GM12878 (cell line): ENCODE measurements around the gene GPALPP1. TPM values are rescaled to one million over a fixed set of nuclear protein-coding genes. Genes with fewer than 3 reads are reported as not detected.

Experiments
- ATAC-seq: fragments of 200-7000 bp; cut with Tn5 transposase; 3 replicates; pipeline ENCODE4 v1.9.1; 2020; ENCODE audit warnings: mild to moderate bottlenecking, moderate library complexity
- BruUV-seq: library from RNA; stranded (reverse); fragments of 400-500 nt; replicated peaks from 2 replicates; lab custom pipeline; 2021; lab: Mats Ljungman, UMichigan
- CTCF ChIA-PET: fragments of 300-600 bp; sonication (Branson Sonifier 250); formaldehyde crosslinking; extraction: SDS; loops from one replicate; lab custom pipeline; 2021; ENCODE audit warnings: inconsistent platforms; lab: Yijun Ruan, JAX
- POLR2A ChIA-PET: fragments of 350-600 bp; formaldehyde crosslinking; extraction: SDS; loops from one replicate; lab custom pipeline; 2021; ENCODE audit warnings: inconsistent platforms; lab: Charles Lee
- RAD21 ChIA-PET: fragments of 300-600 bp; sonication (Branson Sonifier 250); formaldehyde crosslinking; loops from one replicate; lab custom pipeline; 2023; ENCODE audit warnings: antibody characterized with exemption; ENCODE audit not compliant: unreplicated experiment; lab: Charles Lee
- SMC1A ChIA-PET: fragments of 300-600 bp; sonication (Branson Sonifier 250); formaldehyde crosslinking; loops from one replicate; lab custom pipeline; 2023; ENCODE audit not compliant: unreplicated experiment, uncharacterized antibody; lab: Charles Lee
- DNase-seq: peaks from one replicate; pipeline ENCODE4 v3.0.0-alpha.2; 2011; ENCODE audit warnings: low read depth, low spot score
- FAIRE-seq: peaks from 3 replicates; lab custom pipeline; 2011; peaks lifted over from hg19 to GRCh38; lab: Jason Lieb, UNC
- H2AFZ ChIP-seq: 2 replicates; pipeline ENCODE4 v1.6.0; 2011; ENCODE audit warnings: low read depth, low read length, control low read depth; ENCODE audit not compliant: control insufficient read depth
- H3K27ac ChIP-seq: 2 replicates; pipeline ENCODE4 v1.5.1; 2011; ENCODE audit warnings: control low read depth; ENCODE audit not compliant: control insufficient read depth, insufficient read depth
- H3K27me3 ChIP-seq, 2 experiments: replicated peaks in 1 of 2; 2 replicates each; pipeline versions ENCODE4 v1.6.0 to v1.6.1; 2011; ENCODE audit warnings: low read length in 1 of 2; ENCODE audit not compliant: control insufficient read depth in 2 of 2, insufficient read depth in 2 of 2
- H3K36me3 ChIP-seq, 2 experiments: 2 replicates each; pipeline ENCODE4 v1.5.1; 2011; ENCODE audit warnings: low read length in 1 of 2; ENCODE audit not compliant: control insufficient read depth in 2 of 2, insufficient read depth in 2 of 2
- H3K4me1 ChIP-seq: 2 replicates; pipeline ENCODE4 v1.6.1; 2011; ENCODE audit warnings: mild to moderate bottlenecking, low read length, moderate library complexity, mixed read lengths; ENCODE audit not compliant: control insufficient read depth, insufficient read depth
- H3K4me2 ChIP-seq: 2 replicates; pipeline ENCODE4 v1.6.0; 2011; ENCODE audit warnings: control low read depth; ENCODE audit not compliant: control insufficient read depth, insufficient read depth
- H3K4me3 ChIP-seq: fragments of 200-600 bp; sonication (generic); 2 replicates; pipeline ENCODE4 v1.5.1; 2016
- H3K79me2 ChIP-seq: 2 replicates; pipeline ENCODE4 v1.6.0; 2011; ENCODE audit warnings: low read length; ENCODE audit not compliant: control insufficient read depth, insufficient read depth
- H3K9ac ChIP-seq: 2 replicates; pipeline ENCODE4 v1.8.0; 2011; ENCODE audit warnings: low read length, control low read depth, mixed read lengths; ENCODE audit not compliant: control insufficient read depth, insufficient read depth
- H3K9me3 ChIP-seq: replicated peaks from 3 replicates; pipeline ENCODE4 v1.5.1; 2011; ENCODE audit warnings: mild to moderate bottlenecking, low read length; ENCODE audit not compliant: control insufficient read depth, insufficient read depth
- H4K20me1 ChIP-seq: 2 replicates; pipeline ENCODE4 v1.6.0; 2011; ENCODE audit not compliant: control insufficient read depth, insufficient read depth
- BRCA1 ChIP-seq: IDR thresholded peaks from 2 replicates; pipeline ENCODE4 v1.6.1; 2011; ENCODE audit warnings: low read depth, low read length, improper control_type of control experiment
- CEBPB ChIP-seq, 2 experiments: fragments of 150-350 bp in 1 of 2; IDR thresholded peaks; 2 replicates each; pipeline ENCODE4 v1.6.1; 2012 to 2014; ENCODE audit warnings: low read depth in 2 of 2, low read length in 2 of 2, borderline replicate concordance in 1 of 2, inconsistent platforms in 1 of 2
- CHD2 ChIP-seq: IDR thresholded peaks from 2 replicates; pipeline ENCODE4 v1.6.1; 2011; ENCODE audit warnings: low read depth, low read length, improper control_type of control experiment, borderline replicate concordance
- IKZF2 ChIP-seq, 2 experiments: fragments of 450-650 bp; IDR thresholded peaks; 2 replicates each; pipeline ENCODE4 v1.6.1; 2017; ENCODE audit warnings: mild to moderate bottlenecking in 2 of 2, moderate library complexity in 2 of 2
- IRF3 ChIP-seq: fragments of 450-650 bp; IDR thresholded peaks from 2 replicates; pipeline ENCODE4 v1.6.1; 2014; ENCODE audit warnings: mild to moderate bottlenecking
- RCOR1 ChIP-seq: conservative IDR thresholded peaks from 2 replicates; pipeline ENCODE4 v1.6.1; 2012; ENCODE audit warnings: low read depth, low read length, improper control_type of control experiment
- SIN3A ChIP-seq: IDR thresholded peaks from 2 replicates; pipeline ENCODE4 v1.6.1; 2012; ENCODE audit warnings: low read depth, low read length, improper control_type of control experiment
- ZBTB4 ChIP-seq: fragments of 450-650 bp; formaldehyde crosslinking; IDR thresholded peaks from 2 replicates; pipeline ENCODE4 v1.4.0; 2022; ENCODE audit warnings: mild to moderate bottlenecking, moderate library complexity
- WGBS: methylation state at CpG from one replicate; pipeline ENCODE4 v1.1.6; 2016; ENCODE audit warnings: low lambda C conversion rate; ENCODE audit not compliant: insufficient replicate concordance, insufficient coverage; ENCODE audit errors: missing lambda C conversion rate; 5-methylcytosine and 5-hydroxymethylcytosine counted together
- in situ Hi-C: fragments of 300-500 bp; cut with MboI; formaldehyde crosslinking; loops from 9 replicates; pipeline ENCODE4 v1.14.3; 2018; ENCODE audit warnings: mixed read lengths
- intact Hi-C: fragments of 100-400 bp; cut with micrococcal nuclease; formaldehyde crosslinking; loops from one replicate; pipeline ENCODE4 v1.14.2; 2022; ENCODE audit not compliant: unreplicated experiment
- polyA plus RNA-seq, 11 experiments: library from polyadenylated mRNA; depleted of rRNA in 4 of 11; unstranded in 6 of 11; stranded (reverse) in 5 of 11; fragments of >200 nt; fragmentation: Nextera tagmentation in 4 of 11; fragmentation: Illumina TruSeq in 1 of 11; extraction: Ambion mirVana in 4 of 11; extraction: Trizol in 1 of 11; gene quantifications; 1 replicate in 1 of 11; 2 replicates in 10 of 11; pipeline versions ENCODE4 v1.2.1 to v1.2.3, GENCODE V29; 2011 to 2016; ENCODE audit warnings: inconsistent platforms in 2 of 11, missing spikeins in 2 of 11, low read depth in 1 of 11
- total RNA-seq, 4 experiments: library from RNA; depleted of rRNA in 3 of 4; stranded (reverse); fragments of >200 nt in 3 of 4; fragmentation: Illumina TruSeq in 1 of 4; extraction: Trizol in 1 of 4; gene quantifications; 2 replicates each; pipeline versions ENCODE4 v1.2.1 to v1.2.3, GENCODE V29; 2013 to 2021

The GPALPP1 gene
- total and polyA plus RNA-seq, 10 of the 15 experiments (the other 5 are each of a cell fraction or from before 2014, with no cell fraction given), result 14.2 to 32.4 (median 27.9) TPM

GRCh38 chr13:45051315-45051714 is 62.0 kb downstream of the GPALPP1 start:
- no peaks in the 10 kb centered on the region for H3K9me3 ChIP-seq
- no peak for DNase-seq
- in situ Hi-C loops, result no loop called here
- no peak overlapping the region for H3K27ac ChIP-seq
- H3K36me3 ChIP-seq, result no peaks in the 10 kb centered on the region
- TF ChIP-seq RCOR1 (no peak), ZBTB4 (no peak), CHD2 (no peak), IRF3 (no peak), IKZF2 (IDR thresholded peaks at IDR 0.05) (no peak), BRCA1 (no peak), SIN3A (no peak), CEBPB (IDR thresholded peaks at IDR 0.05; ENCODE audit: borderline replicate concordance in 1 of 2, low read depth in 2 of 2, low read length in 2 of 2) (no peak)
- TF ChIP-seq, all 136 proteins: peak for 0
- FAIRE-seq, result no peak
- Histone ChIP-seq H3K27me3 (no peaks in the 10 kb centered on the region), H3K4me1 (peaks cover 13% of the 10 kb centered on the region), H4K20me1 (no peaks in the 10 kb centered on the region), H3K79me2 (no peaks in the 10 kb centered on the region), H3K4me3 (no peak overlapping the region), H3K9ac (no peak overlapping the region), H2AFZ (no peak overlapping the region), H3K4me2 (no peak overlapping the region)
- POLR2A ChIA-PET, result no interaction called here
- 62% methylated on average over 5 of the region's 5 CpGs for WGBS
- SMC1A ChIA-PET, result no interaction called here
- CTCF ChIA-PET, result no interaction called here
- intact Hi-C loops, result no loop called here
- BruUV-seq, result no TSS peak
- ATAC-seq, result no peak
- RAD21 ChIA-PET, result no interaction called here
